ENCODE results near the gene EP300.

GRCh38 chr22:41197038-41197972 is 104.9 kb downstream of the EP300 start:
- peak; percentile 52 for TF ChIP-seq CTCF (IDR thresholded peaks at IDR 0.05; ENCODE audit: poor library complexity, severe bottlenecking)
- TF ChIP-seq EZH2 (IDR thresholded peaks at IDR 0.05; ENCODE audit: borderline replicate concordance, insufficient read depth, low read length, poor library complexity, severe bottlenecking): no peak
- no peak for TF ChIP-seq POLR2AphosphoS5 (IDR thresholded peaks at IDR 0.05)
